HepG2 (cell line): ENCODE measurements around the gene MLX. TPM values are rescaled to one million over a fixed set of nuclear protein-coding genes. Genes with fewer than 3 reads are reported as not detected.

Experiments used
- ARHGAP35 ChIP-seq: sonication (generic); formaldehyde crosslinking; IDR thresholded peaks from 2 replicates; pipeline ENCODE4 v1.9.0; 2022; ENCODE audit warnings: mild to moderate bottlenecking, inconsistent platforms, moderate library complexity, missing genetic modification reagents, borderline replicate concordance
- ARNTL ChIP-seq: sonication (generic); formaldehyde crosslinking; IDR thresholded peaks from 2 replicates; pipeline ENCODE4 v1.4.0; 2020; ENCODE audit warnings: mild to moderate bottlenecking, missing genetic modification reagents
- CREB1 ChIP-seq, 2 experiments: fragments of 450-650 bp in 1 of 2; IDR thresholded peaks; 2 replicates each; pipeline ENCODE4 v1.6.1; 2016 to 2017; ENCODE audit warnings: control low read depth in 1 of 2, mild to moderate bottlenecking in 1 of 2, missing compliant biosample characterization in 1 of 2, missing genetic modification characterization in 1 of 2
- FOXA3 ChIP-seq: IDR thresholded peaks from 2 replicates; pipeline ENCODE4 v1.6.1; 2016; ENCODE audit warnings: missing genetic modification reagents, missing compliant biosample characterization
- GATAD2A ChIP-seq: IDR thresholded peaks from 2 replicates; pipeline ENCODE4 v1.6.1; 2016
- HINFP ChIP-seq: sonication (generic); formaldehyde crosslinking; IDR thresholded peaks from 2 replicates; pipeline ENCODE4 v1.4.0; 2020; ENCODE audit warnings: low read depth, mild to moderate bottlenecking, missing genetic modification reagents
- HNF4A ChIP-seq: sonication (generic); formaldehyde crosslinking; IDR thresholded peaks from 2 replicates; pipeline ENCODE4 v1.4.0; 2020; ENCODE audit warnings: missing genetic modification reagents
- PBX3 ChIP-seq: sonication (generic); formaldehyde crosslinking; IDR thresholded peaks from 2 replicates; pipeline ENCODE4 v1.8.1; 2023; ENCODE audit warnings: missing genetic modification reagents, inconsistent platforms, borderline replicate concordance
- SOX5 ChIP-seq: IDR thresholded peaks from 2 replicates; pipeline ENCODE4 v1.6.1; 2016; ENCODE audit warnings: borderline replicate concordance
- SSRP1 ChIP-seq: IDR thresholded peaks from 2 replicates; pipeline ENCODE4 v1.6.1; 2016; ENCODE audit warnings: control low read depth
- TEF ChIP-seq: sonication (generic); formaldehyde crosslinking; IDR thresholded peaks from 2 replicates; pipeline ENCODE4 v1.5.0; 2020; ENCODE audit warnings: missing genetic modification reagents
- TFE3 ChIP-seq: IDR thresholded peaks from 2 replicates; pipeline ENCODE4 v1.6.1; 2016
- TOE1 ChIP-seq: sonication (generic); formaldehyde crosslinking; IDR thresholded peaks from 2 replicates; pipeline ENCODE4 v1.4.0; 2020; ENCODE audit warnings: mild to moderate bottlenecking, missing genetic modification reagents
- XRCC5 ChIP-seq: fragments of 200-400 bp; formaldehyde crosslinking; optimal IDR thresholded peaks from 2 replicates; pipeline ENCODE3; 2017; ENCODE audit warnings: mild to moderate bottlenecking, low read length
- ZBTB2 ChIP-seq: sonication (generic); formaldehyde crosslinking; IDR thresholded peaks from 2 replicates; pipeline ENCODE4 v1.8.0; 2022; ENCODE audit warnings: low read depth, missing genetic modification reagents
- ZNF10 ChIP-seq: sonication (generic); formaldehyde crosslinking; IDR thresholded peaks from 2 replicates; pipeline ENCODE4 v1.4.0; 2020; ENCODE audit warnings: mild to moderate bottlenecking, low read depth, missing genetic modification reagents, borderline replicate concordance
- ZNF383 ChIP-seq: sonication (generic); formaldehyde crosslinking; IDR thresholded peaks from 2 replicates; pipeline ENCODE4 v1.4.0; 2020; ENCODE audit warnings: missing genetic modification reagents, mild to moderate bottlenecking, borderline replicate concordance
- ZNF546 ChIP-seq: sonication (generic); formaldehyde crosslinking; conservative IDR thresholded peaks from 2 replicates; pipeline ENCODE4 v1.8.1; 2023; ENCODE audit warnings: mild to moderate bottlenecking, missing genetic modification reagents
- ZNF569 ChIP-seq: sonication (generic); formaldehyde crosslinking; IDR thresholded peaks from 2 replicates; pipeline ENCODE4 v1.5.0; 2020; ENCODE audit warnings: mild to moderate bottlenecking, missing genetic modification reagents, moderate library complexity, borderline replicate concordance
- ZNF839 ChIP-seq: sonication (generic); formaldehyde crosslinking; IDR thresholded peaks from 2 replicates; pipeline ENCODE4 v1.4.0; 2020; ENCODE audit warnings: missing genetic modification reagents, mild to moderate bottlenecking, borderline replicate concordance
- ZSCAN21 ChIP-seq: sonication (generic); formaldehyde crosslinking; IDR thresholded peaks from 2 replicates; pipeline ENCODE4 v1.8.0; 2022; ENCODE audit warnings: mild to moderate bottlenecking, missing genetic modification reagents, moderate library complexity, borderline replicate concordance
- polyA plus RNA-seq, 8 experiments: library from polyadenylated mRNA; depleted of rRNA in 3 of 8; stranded (reverse) in 7 of 8; unstranded in 1 of 8; fragments of >200 nt; fragmentation: Illumina TruSeq in 4 of 8; extraction: Trizol in 4 of 8; gene quantifications; 2 replicates each; pipeline versions ENCODE4 v1.2.1 to v1.2.3, GENCODE V29; 2011 to 2016; ENCODE audit warnings: low read depth in 4 of 8, missing spikeins in 1 of 8, mixed read lengths in 1 of 8; ENCODE audit not compliant: insufficient read depth in 1 of 8
- total RNA-seq, 5 experiments: library from RNA; depleted of rRNA; stranded (reverse); fragments of >200 nt; fragmentation: Illumina TruSeq; extraction: Trizol; gene quantifications; 2 replicates each; pipeline ENCODE4 v1.2.3, GENCODE V29; 2016; ENCODE audit warnings: low read depth in 1 of 5
- TF ChIP-seq, protein P1 (sequence below): sonication (generic); formaldehyde crosslinking; IDR thresholded peaks from 2 replicates; pipeline ENCODE4 v1.5.1; 2020; ENCODE audit warnings: missing genetic modification reagents, mild to moderate bottlenecking, borderline replicate concordance

MLX gene
- total and polyA plus RNA-seq, 2 of the 13 experiments (the other 11 are each of a cell fraction or from before 2014, with no cell fraction given) = 38.9 to 74.4 TPM

DNA sequence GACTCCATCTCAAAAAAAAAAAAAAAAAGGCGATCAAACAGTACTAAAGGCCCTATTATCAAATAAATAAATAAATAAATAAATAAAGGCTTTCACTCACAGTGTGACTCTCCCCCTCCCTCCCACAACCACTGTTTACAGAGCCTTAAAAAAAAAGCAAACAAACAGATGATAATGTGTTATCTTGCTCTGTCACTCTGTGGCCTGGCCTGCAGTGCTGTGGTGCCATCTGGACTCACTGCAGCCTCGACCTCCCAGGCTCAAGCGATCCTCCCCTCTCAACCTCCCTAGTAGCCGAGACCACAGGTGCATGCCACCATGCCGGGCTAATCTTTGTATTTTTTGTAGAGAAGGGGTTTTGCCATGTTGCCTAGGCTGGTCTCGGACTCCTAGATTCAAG, 39.0 kb upstream of the MLX start (continued):
- TF ChIP-seq ZNF546 (CRISPR knock-in tag) = no peak
- TF ChIP-seq ZNF569 (CRISPR knock-in tag) = no peak
- TF ChIP-seq XRCC5 = peak; percentile 50
- no peak for TF ChIP-seq PBX3 (CRISPR knock-in tag)
- TF ChIP-seq ARHGAP35 (CRISPR knock-in tag) = no peak
- TF ChIP-seq FOXA3 (CRISPR knock-in tag) = peak; percentile 87
- no peak for TF ChIP-seq ZBTB2
- TF ChIP-seq HINFP (CRISPR knock-in tag) = no peak
- TF ChIP-seq TOE1 (CRISPR knock-in tag) = no peak
- peak; percentile 75 for TF ChIP-seq GATAD2A (CRISPR knock-in tag)
- TF ChIP-seq TFE3 (CRISPR knock-in tag) = no peak
- no peak for TF ChIP-seq ZNF10 (CRISPR knock-in tag)
- TF ChIP-seq ARNTL = 0 out of 2 replicates have a peak, but pooled peaks have one; percentile 20
- TF ChIP-seq ZSCAN21 (CRISPR knock-in tag) = no peak
- TF ChIP-seq TEF = no peak
- TF ChIP-seq, protein P1, sequence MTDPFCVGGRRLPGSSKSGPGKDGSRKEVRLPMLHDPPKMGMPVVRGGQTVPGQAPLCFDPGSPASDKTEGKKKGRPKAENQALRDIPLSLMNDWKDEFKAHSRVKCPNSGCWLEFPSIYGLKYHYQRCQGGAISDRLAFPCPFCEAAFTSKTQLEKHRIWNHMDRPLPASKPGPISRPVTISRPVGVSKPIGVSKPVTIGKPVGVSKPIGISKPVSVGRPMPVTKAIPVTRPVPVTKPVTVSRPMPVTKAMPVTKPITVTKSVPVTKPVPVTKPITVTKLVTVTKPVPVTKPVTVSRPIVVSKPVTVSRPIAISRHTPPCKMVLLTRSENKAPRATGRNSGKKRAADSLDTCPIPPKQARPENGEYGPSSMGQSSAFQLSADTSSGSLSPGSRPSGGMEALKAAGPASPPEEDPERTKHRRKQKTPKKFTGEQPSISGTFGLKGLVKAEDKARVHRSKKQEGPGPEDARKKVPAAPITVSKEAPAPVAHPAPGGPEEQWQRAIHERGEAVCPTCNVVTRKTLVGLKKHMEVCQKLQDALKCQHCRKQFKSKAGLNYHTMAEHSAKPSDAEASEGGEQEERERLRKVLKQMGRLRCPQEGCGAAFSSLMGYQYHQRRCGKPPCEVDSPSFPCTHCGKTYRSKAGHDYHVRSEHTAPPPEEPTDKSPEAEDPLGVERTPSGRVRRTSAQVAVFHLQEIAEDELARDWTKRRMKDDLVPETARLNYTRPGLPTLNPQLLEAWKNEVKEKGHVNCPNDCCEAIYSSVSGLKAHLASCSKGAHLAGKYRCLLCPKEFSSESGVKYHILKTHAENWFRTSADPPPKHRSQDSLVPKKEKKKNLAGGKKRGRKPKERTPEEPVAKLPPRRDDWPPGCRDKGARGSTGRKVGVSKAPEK = no peak
- no peak for TF ChIP-seq ZNF383 (CRISPR knock-in tag)
- TF ChIP-seq HNF4A = no peak
- no peak for TF ChIP-seq CREB1 (IDR thresholded peaks at IDR 0.05)
- TF ChIP-seq CREB1 (CRISPR knock-in tag; IDR thresholded peaks at IDR 0.05) = no peak
- TF ChIP-seq SOX5 (CRISPR knock-in tag) = peak; percentile 38; the same call in 1 of the 2 replicates
- TF ChIP-seq ZNF839 = no peak
- TF ChIP-seq SSRP1 (CRISPR knock-in tag) = no peak
